Measurements from ENCODE around the gene DNAJC9. TPM values are rescaled to one million over a fixed set of nuclear protein-coding genes. Genes with fewer than 3 reads are reported as not detected.

Gene DNAJC9
- total RNA-seq, 1 experiment from 2014 or later: 65.2 TPM

- intact Hi-C loops (cut with micrococcal nuclease; ENCODE audit: unreplicated experiment): loop anchor here (1.0 to 5.0 kb wide), 3 partner anchors 84 to 160 kb away; partner anchors contain the start of genes ANXA7, CFAP70, ECD and FAM149B1
- Histone ChIP-seq H3K36me3 (ENCODE audit: control insufficient read depth, insufficient read depth, low read length) (no peaks in the 10 kb centered on the region; the same call in 1 of the 2 replicates), H3K27me3 (replicated peaks; ENCODE audit: control insufficient read depth, insufficient read depth, low read length) (no peaks in the 10 kb centered on the region), H3K4me1 (peaks cover 9% of the 10 kb centered on the region), H3K9me3 (no peaks in the 10 kb centered on the region), H3K4me3 (ENCODE audit: low read depth, low read length) (peak within 1 kb of the TSS; percentile 71)
- Mint-ChIP-seq H3K36me3 (ENCODE audit: insufficient read depth, unreplicated experiment) (peaks cover 56% of the 10 kb centered on the region), H3K27me3 (ENCODE audit: insufficient read depth, unreplicated experiment) (no peaks in the 10 kb centered on the region), H3K9me3 (ENCODE audit: unreplicated experiment) (no peaks in the 10 kb centered on the region), H3K27ac (ENCODE audit: unreplicated experiment) (peak within 1 kb of the TSS; percentile 99), H3K4me1 (ENCODE audit: low read depth, unreplicated experiment) (peaks cover 22% of the 10 kb centered on the region), H3K4me3 (ENCODE audit: unreplicated experiment) (peak within 1 kb of the TSS; percentile 94)
- ChIA-PET CTCF (interaction anchor here (1.0 to 1.2 kb wide), 3 partner anchors 11 to 106 kb away, joined by 3 to 8 read pairs (median 5); partner anchors contain the start of gene CFAP70), POLR2A (interaction anchor here (0.6 to 2.1 kb wide), 6 partner anchors 11 to 1284 kb away, joined by 3 to 10 read pairs (median 4); partner anchors contain the start of genes ECD and FAM149B1)
- TF ChIP-seq CTCF (IDR thresholded peaks at IDR 0.05; ENCODE audit: insufficient read depth in 1 of 2, low read depth in 1 of 2, low read length in 1 of 2, severe bottlenecking in 1 of 2, unreplicated experiment in 1 of 2): no peak
- BruUV-seq (replicated peaks): TSS peak; percentile 61
- peak; percentile 97 to 98 for DNase-seq
These were observed 5.6 kb upstream of the DNAJC9 start, which contains the start of gene MRPS16 for GRCh38 chr10:73252445-73253224. Gene MRPS16 (minus strand): TSS chr10:73252644. CDS start chr10:73252482, 162 bp downstream.

- intact Hi-C loops (cut with micrococcal nuclease; ENCODE audit: unreplicated experiment): loop anchor here (1.0 to 5.0 kb wide), 3 partner anchors 84 to 160 kb away; partner anchors contain the start of genes ANXA7, CFAP70, ECD and FAM149B1
- POLR2A ChIA-PET: interaction anchor here (0.6 to 2.1 kb wide), 7 partner anchors 11 to 1283 kb away, joined by 3 to 10 read pairs (median 4); partner anchors contain the start of genes ECD and FAM149B1
- TF ChIP-seq CTCF (IDR thresholded peaks at IDR 0.05; ENCODE audit: insufficient read depth in 1 of 2, low read depth in 1 of 2, low read length in 1 of 2, severe bottlenecking in 1 of 2, unreplicated experiment in 1 of 2): no peak
These were observed 4.8 kb upstream of the DNAJC9 start for GRCh38 chr10:73251683-73252444.

GRCh38 chr10:73248259-73248724, 1.2 kb upstream of the DNAJC9 start:
- ChIA-PET POLR2A (no interaction called here), CTCF (no interaction called here)
- BruUV-seq (replicated peaks): no TSS peak
- H3K27ac Mint-ChIP-seq (ENCODE audit: unreplicated experiment): peak overlapping the region; percentile 100
- H3K4me3 Mint-ChIP-seq (ENCODE audit: unreplicated experiment): peak overlapping the region; percentile 99
- peaks cover 99% of the 10 kb centered on the region for H3K36me3 Mint-ChIP-seq (ENCODE audit: insufficient read depth, unreplicated experiment)
- H3K27me3 ChIP-seq (replicated peaks; ENCODE audit: control insufficient read depth, insufficient read depth, low read length): no peaks in the 10 kb centered on the region
- DNase-seq: no peak
- no peaks in the 10 kb centered on the region for H3K9me3 Mint-ChIP-seq (ENCODE audit: unreplicated experiment)
- peaks cover 4% of the 10 kb centered on the region for H3K36me3 ChIP-seq (ENCODE audit: control insufficient read depth, insufficient read depth, low read length)
- no peaks in the 10 kb centered on the region for H3K27me3 Mint-ChIP-seq (ENCODE audit: insufficient read depth, unreplicated experiment)
- no peak for TF ChIP-seq CTCF (IDR thresholded peaks at IDR 0.05; ENCODE audit: insufficient read depth in 1 of 2, low read depth in 1 of 2, low read length in 1 of 2, severe bottlenecking in 1 of 2, unreplicated experiment in 1 of 2)
- intact Hi-C loops (cut with micrococcal nuclease; ENCODE audit: unreplicated experiment): no loop called here
- H3K9me3 ChIP-seq: no peaks in the 10 kb centered on the region
- peaks cover 13% of the 10 kb centered on the region; the same call in 1 of the 2 replicates for H3K4me1 ChIP-seq
- no peak overlapping the region for H3K4me3 ChIP-seq (ENCODE audit: low read depth, low read length)
- H3K4me1 Mint-ChIP-seq (ENCODE audit: low read depth, unreplicated experiment): peaks cover 43% of the 10 kb centered on the region

More at GRCh38 chr10:73251683-73252444, 4.8 kb upstream of the DNAJC9 start:
- H3K9me3 ChIP-seq: no peaks in the 10 kb centered on the region
- H3K27ac Mint-ChIP-seq (ENCODE audit: unreplicated experiment): peak overlapping the region; percentile 99
- BruUV-seq (replicated peaks): TSS peak; percentile 64
- peak; percentile 51 to 56 for DNase-seq
- no peaks in the 10 kb centered on the region for H3K27me3 Mint-ChIP-seq (ENCODE audit: insufficient read depth, unreplicated experiment)
- peaks cover 11% of the 10 kb centered on the region for H3K4me1 ChIP-seq
- CTCF ChIA-PET: interaction anchor here (1.1 kb wide), 1 partner anchor 19 kb away, joined by 5 read pairs; no protein-coding TSS in a partner anchor
- H3K4me1 Mint-ChIP-seq (ENCODE audit: low read depth, unreplicated experiment): peaks cover 24% of the 10 kb centered on the region
- peaks cover 64% of the 10 kb centered on the region for H3K36me3 Mint-ChIP-seq (ENCODE audit: insufficient read depth, unreplicated experiment)
- H3K4me3 Mint-ChIP-seq (ENCODE audit: unreplicated experiment): peak overlapping the region; percentile 94
- peak overlapping the region; percentile 71 for H3K4me3 ChIP-seq (ENCODE audit: low read depth, low read length)
- no peaks in the 10 kb centered on the region for H3K27me3 ChIP-seq (replicated peaks; ENCODE audit: control insufficient read depth, insufficient read depth, low read length)
- H3K36me3 ChIP-seq (ENCODE audit: control insufficient read depth, insufficient read depth, low read length): no peaks in the 10 kb centered on the region; the same call in 1 of the 2 replicates
- H3K9me3 Mint-ChIP-seq (ENCODE audit: unreplicated experiment): no peaks in the 10 kb centered on the region

Measured in Caco-2 (cell line).